ENCODE results near the gene RASL10A. TPM values are rescaled to one million over a fixed set of nuclear protein-coding genes. Genes with fewer than 3 reads are reported as not detected.
A peak's percentile ranks its signal among the peaks of the same experiment; 100 is the strongest.

The RASL10A gene
- total RNA-seq, 6 donors from 2014 or later: 1.2 to 33.5 (median 2.0) TPM

GRCh38 chr22:29301716-29302401, 13.6 kb downstream of the RASL10A start:
- H3K4me3 ChIP-seq: no peak overlapping the region
- H3K4me1 ChIP-seq: peaks cover 10 to 26% (median 15%) of the 10 kb centered on the region in 4 donors
- TF ChIP-seq POLR2A (IDR thresholded peaks at IDR 0.05) (no peak), EP300 (IDR thresholded peaks at IDR 0.05) (no peak), CTCF (IDR thresholded peaks at IDR 0.05) (no peak), POLR2AphosphoS5 (IDR thresholded peaks at IDR 0.05) (no peak)
- ATAC-seq (ENCODE audit: low FRiP score in 2 of 2) (no peak), DNase-seq (no peak)
- no peaks in the 10 kb centered on the region for H3K27me3 ChIP-seq
- peaks cover 29 to 46% (median 45%) of the 10 kb centered on the region in 4 donors for H3K36me3 ChIP-seq
- WGBS, 2 donors: 93 to 94% methylated on average over 13 to 17 of the region's 17 CpGs
- no peaks in the 10 kb centered on the region for H3K9me3 ChIP-seq
- no peak overlapping the region for H3K27ac ChIP-seq

GRCh38 chr22:29300807-29301601, 14.5 kb downstream of the RASL10A start:
- DNase-seq (no peak), ATAC-seq (ENCODE audit: low FRiP score in 2 of 2) (no peak)
- peak overlapping the region in 1 of 4 donors; percentile 17 for H3K27ac ChIP-seq
- no peak for TF ChIP-seq POLR2AphosphoS5 (IDR thresholded peaks at IDR 0.05)
- TF ChIP-seq POLR2A (IDR thresholded peaks at IDR 0.05): no peak
- TF ChIP-seq EP300 (IDR thresholded peaks at IDR 0.05): no peak
- no peak for TF ChIP-seq CTCF (IDR thresholded peaks at IDR 0.05)
- peaks cover 38 to 55% (median 54%) of the 10 kb centered on the region in 4 donors for H3K36me3 ChIP-seq
- no peaks in the 10 kb centered on the region for H3K27me3 ChIP-seq
- H3K9me3 ChIP-seq: no peaks in the 10 kb centered on the region
- H3K4me1 ChIP-seq: peaks cover 10 to 21% (median 12%) of the 10 kb centered on the region in 4 donors
- WGBS, 2 donors: 78 to 82% methylated on average over 10 of the region's 10 CpGs
- no peak overlapping the region for H3K4me3 ChIP-seq

GRCh38 chr22:29300467-29300806, 15.1 kb downstream of the RASL10A start:
- Histone ChIP-seq H3K4me3 (no peak overlapping the region), H3K36me3 (peaks cover 42 to 60% (median 60%) of the 10 kb centered on the region in 4 donors), H3K9me3 (no peaks in the 10 kb centered on the region), H3K27ac (no peak overlapping the region), H3K27me3 (no peaks in the 10 kb centered on the region), H3K4me1 (peaks cover 9 to 15% (median 10%) of the 10 kb centered on the region in 4 donors)
- ATAC-seq (ENCODE audit: low FRiP score in 2 of 2): no peak
- WGBS, 2 donors: 61 to 67% methylated on average over 4 of the region's 4 CpGs
- TF ChIP-seq CTCF (IDR thresholded peaks at IDR 0.05) (no peak), EP300 (IDR thresholded peaks at IDR 0.05) (no peak), POLR2AphosphoS5 (IDR thresholded peaks at IDR 0.05) (no peak), POLR2A (IDR thresholded peaks at IDR 0.05) (no peak)
- no peak for DNase-seq

- no peak overlapping the region for H3K27ac ChIP-seq
- DNase-seq (peak in 1 of 2 donors; percentile 55), ATAC-seq (ENCODE audit: low FRiP score in 2 of 2) (no peak)
- H3K4me3 ChIP-seq: no peak overlapping the region
- H3K27me3 ChIP-seq: no peaks in the 10 kb centered on the region
- H3K4me1 ChIP-seq: peaks cover 9 to 14% (median 10%) of the 10 kb centered on the region in 4 donors
- H3K9me3 ChIP-seq: no peaks in the 10 kb centered on the region
- H3K36me3 ChIP-seq: peaks cover 51 to 72% (median 71%) of the 10 kb centered on the region in 4 donors
- no peak for TF ChIP-seq POLR2AphosphoS5 (IDR thresholded peaks at IDR 0.05)
- TF ChIP-seq EP300 (IDR thresholded peaks at IDR 0.05): no peak
- no peak for TF ChIP-seq POLR2A (IDR thresholded peaks at IDR 0.05)
- no peak for TF ChIP-seq CTCF (IDR thresholded peaks at IDR 0.05)
- WGBS, 2 donors: 90 to 93% methylated on average over 19 of the region's 19 CpGs
Measured at GRCh38 chr22:29299136-29299900, 16.2 kb downstream of the RASL10A start.
